Measurements from ENCODE around the gene ARHGAP35.

- TF ChIP-seq CTCF (IDR thresholded peaks at IDR 0.05; ENCODE audit: extremely low read depth in 1 of 2, insufficient read depth in 1 of 2, low read depth in 1 of 2, low read length in 2 of 2) (no peak), MAX (IDR thresholded peaks at IDR 0.05; ENCODE audit: insufficient read depth, insufficient read length) (no peak), POLR2A (IDR thresholded peaks at IDR 0.05; ENCODE audit: low read depth, low read length) (no peak), POLR2AphosphoS5 (IDR thresholded peaks at IDR 0.05; ENCODE audit: insufficient read depth, low read depth, low read length) (no peak), EZH2 (IDR thresholded peaks at IDR 0.05; ENCODE audit: borderline replicate concordance, low read depth, low read length, severe bottlenecking) (no peak), GATA2 (IDR thresholded peaks at IDR 0.05; ENCODE audit: insufficient read depth, insufficient read length, low read depth, low read length) (no peak), FOS (IDR thresholded peaks at IDR 0.05; ENCODE audit: borderline replicate concordance, insufficient read depth, low read length) (no peak), MYC (IDR thresholded peaks at IDR 0.05; ENCODE audit: low read depth, low read length) (no peak), JUN (IDR thresholded peaks at IDR 0.05; ENCODE audit: borderline replicate concordance, insufficient read depth, insufficient read length, low read depth) (no peak)
These were observed 46.9 kb upstream of the ARHGAP35 start for GRCh38 chr19:46813839-46814358.
